NCI-H345 (cell line): ENCODE results near the gene VPS13D.

Source experiments
- DNase-seq: peaks from one replicate; lab custom pipeline; 2025; lab: John Stamatoyannopoulos, UW

The VPS13D gene

GRCh38 chr1:12490532-12491142, 260.8 kb downstream of the VPS13D start:
- DNase-seq: no peak

- DNase-seq: no peak
Measured at GRCh38 chr1:12491656-12492055, 261.8 kb downstream of the VPS13D start.

GRCh38 chr1:12495725-12496124, 265.9 kb downstream of the VPS13D start:
- no peak for DNase-seq

GRCh38 chr1:12496154-12496961, 266.5 kb downstream of the VPS13D start:
- no peak for DNase-seq

GRCh38 chr1:12499539-12500240, 269.9 kb downstream of the VPS13D start:
- no peak for DNase-seq

- DNase-seq: no peak
Measured at GRCh38 chr1:12501661-12502060, 271.8 kb downstream of the VPS13D start.

GRCh38 chr1:12502336-12503109, 272.7 kb downstream of the VPS13D start:
- no peak for DNase-seq

- DNase-seq: no peak
Measured at GRCh38 chr1:12503709-12504108, 273.9 kb downstream of the VPS13D start.

- DNase-seq: no peak
Measured at GRCh38 chr1:12504601-12505000, 274.8 kb downstream of the VPS13D start.

GRCh38 chr1:12505231-12505630, 275.4 kb downstream of the VPS13D start:
- DNase-seq: no peak

GRCh38 chr1:12505639-12506280, 275.9 kb downstream of the VPS13D start:
- DNase-seq: no peak

- no peak for DNase-seq
Measured at GRCh38 chr1:12506281-12507280, 276.8 kb downstream of the VPS13D start.

- DNase-seq: no peak
Measured at GRCh38 chr1:12507631-12508030, 277.8 kb downstream of the VPS13D start.

- DNase-seq: no peak
Measured at GRCh38 chr1:12508849-12509248, 279.0 kb downstream of the VPS13D start.

GRCh38 chr1:12511128-12511484, 281.3 kb downstream of the VPS13D start:
- DNase-seq: no peak

- no peak for DNase-seq
Measured at GRCh38 chr1:12511516-12512468, 282.0 kb downstream of the VPS13D start.

- no peak for DNase-seq
Measured at GRCh38 chr1:12513181-12513580, 283.4 kb downstream of the VPS13D start.

GRCh38 chr1:12514590-12514989, 284.8 kb downstream of the VPS13D start:
- DNase-seq: no peak

GRCh38 chr1:12515234-12515633, 285.4 kb downstream of the VPS13D start:
- DNase-seq: no peak
